ENCODE measurements around the gene ABLIM1. TPM values are rescaled to one million over a fixed set of nuclear protein-coding genes. Genes with fewer than 3 reads are reported as not detected.

ABLIM1 gene
- total RNA-seq, 1 experiment from 2014 or later = 274 TPM

DNA sequence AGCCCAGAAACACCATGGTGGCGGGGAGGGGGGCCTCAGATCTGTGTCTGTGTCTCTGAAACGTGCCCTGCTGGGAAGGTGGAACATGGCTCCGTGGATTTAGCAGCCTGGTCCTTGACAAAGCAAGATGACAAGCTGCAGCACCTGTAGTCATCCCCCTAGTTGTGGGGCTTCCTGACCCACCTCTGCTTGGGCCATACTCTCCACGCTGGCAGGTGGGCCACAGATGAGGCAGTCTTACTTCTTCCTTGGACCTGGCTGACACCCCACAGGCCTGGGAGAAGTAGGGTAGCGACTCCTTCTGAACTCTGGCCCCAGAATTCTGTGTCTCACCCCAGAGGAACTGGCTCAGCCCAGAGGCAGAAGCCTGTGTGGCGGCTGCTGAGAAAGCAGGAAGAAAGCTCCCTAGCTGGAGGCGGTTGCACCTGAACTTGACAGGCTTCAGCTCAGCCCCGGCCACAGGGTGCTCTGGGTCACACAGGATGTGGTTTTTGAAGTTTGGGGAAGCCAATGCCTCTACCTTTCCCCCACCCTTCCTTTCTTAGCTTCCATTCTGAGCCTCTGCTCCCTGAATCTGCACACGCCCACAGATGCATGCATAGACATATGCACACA is 113.9 kb downstream of the ABLIM1 start:
- in situ Hi-C loops (cut with HindIII; ENCODE audit: low pct_unique_long_range_greater_than_20kb, low sequenced_read_pairs) (no loop called here), intact Hi-C loops (cut with micrococcal nuclease; ENCODE audit: unreplicated experiment) (no loop called here)
- ATAC-seq = no peak

DNA sequence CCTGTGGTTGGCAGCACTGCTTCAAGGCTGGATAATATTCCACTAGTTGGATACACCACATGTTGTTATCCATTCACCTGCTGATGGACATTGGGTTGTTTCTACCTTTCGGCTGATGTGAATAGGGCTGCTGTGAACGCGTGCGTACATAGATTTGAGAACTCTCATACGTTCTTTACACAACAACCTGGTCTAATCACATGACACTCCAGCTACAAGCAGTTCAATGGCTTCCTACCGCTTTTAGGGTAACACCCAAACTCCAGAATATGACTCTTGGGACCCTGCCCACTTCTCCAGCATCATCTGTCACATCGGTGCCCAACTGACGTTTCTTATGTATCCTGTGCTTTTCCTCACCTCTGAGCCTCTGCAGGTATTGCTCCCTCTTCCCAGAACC is 114.6 kb downstream of the ABLIM1 start:
- ChIA-PET POLR2A (no interaction called here), CTCF (no interaction called here)
- DNase-seq (ENCODE audit: low read depth, low spot score) (no peak), ATAC-seq (no peak)
- BruUV-seq (replicated peaks) = TSS peak; percentile 34
- no peaks in the 10 kb centered on the region for H3K27me3 ChIP-seq (ENCODE audit: control insufficient read depth, insufficient read depth, low read length)
- H3K4me3 ChIP-seq (ENCODE audit: low read depth in 2 of 2, low read length in 2 of 2) = no peak overlapping the region
- TF ChIP-seq CTCF (IDR thresholded peaks at IDR 0.05) (no peak), POLR2AphosphoS5 (IDR thresholded peaks at IDR 0.05; ENCODE audit: low read depth, low read length) (no peak; the same call in 1 of the 2 replicates), REST (IDR thresholded peaks at IDR 0.05; ENCODE audit: insufficient read depth in 1 of 2, low read depth in 2 of 2, low read length in 1 of 2) (no peak), SIN3A (IDR thresholded peaks at IDR 0.05; ENCODE audit: borderline replicate concordance, insufficient read depth, low read depth, low read length) (no peak), TCF7L2 (IDR thresholded peaks at IDR 0.05; ENCODE audit: low read depth, low read length) (no peak)
- intact Hi-C loops (cut with micrococcal nuclease; ENCODE audit: unreplicated experiment) = no loop called here
- in situ Hi-C loops (cut with HindIII; ENCODE audit: low pct_unique_long_range_greater_than_20kb, low sequenced_read_pairs) = no loop called here
- no peaks in the 10 kb centered on the region; the same call in 1 of the 2 replicates for H3K4me1 ChIP-seq (ENCODE audit: control insufficient read depth, insufficient read depth, low read length)
- peaks cover 8% of the 10 kb centered on the region for H3K36me3 ChIP-seq (ENCODE audit: control insufficient read depth, insufficient read depth, low read length)
- H3K27ac ChIP-seq (ENCODE audit: low read length) = no peak overlapping the region
- no peaks in the 10 kb centered on the region for H3K9me3 ChIP-seq (ENCODE audit: control insufficient read depth, insufficient read depth, low read depth, low read length)

More for the DNA sequence above, 113.9 kb downstream of the ABLIM1 start:
- Histone ChIP-seq H3K36me3 (ENCODE audit: control insufficient read depth, insufficient read depth, low read length) (peaks cover 8% of the 10 kb centered on the region), H3K27me3 (ENCODE audit: control insufficient read depth, insufficient read depth, low read length) (no peaks in the 10 kb centered on the region), H3K4me1 (ENCODE audit: control insufficient read depth, insufficient read depth, low read length) (no peaks in the 10 kb centered on the region; the same call in 1 of the 2 replicates), H3K9me3 (ENCODE audit: control insufficient read depth, insufficient read depth, low read depth, low read length) (no peaks in the 10 kb centered on the region), H3K4me3 (ENCODE audit: low read depth in 2 of 2, low read length in 2 of 2) (no peak overlapping the region), H3K27ac (ENCODE audit: low read length) (no peak overlapping the region)
- TF ChIP-seq CTCF (IDR thresholded peaks at IDR 0.05) = no peak
- no peak for TF ChIP-seq POLR2AphosphoS5 (IDR thresholded peaks at IDR 0.05; ENCODE audit: low read depth, low read length)
- TF ChIP-seq REST (IDR thresholded peaks at IDR 0.05; ENCODE audit: insufficient read depth in 1 of 2, low read depth in 2 of 2, low read length in 1 of 2) = no peak
- no peak for TF ChIP-seq SIN3A (IDR thresholded peaks at IDR 0.05; ENCODE audit: borderline replicate concordance, insufficient read depth, low read depth, low read length)
- TF ChIP-seq TCF7L2 (IDR thresholded peaks at IDR 0.05; ENCODE audit: low read depth, low read length) = no peak
- ChIA-PET POLR2A (no interaction called here), CTCF (interaction anchor here (0.6 kb wide), 1 partner anchor 90 kb away, joined by 8 read pairs; no protein-coding TSS in a partner anchor)
- no TSS peak for BruUV-seq (replicated peaks)
- no peak for DNase-seq (ENCODE audit: low read depth, low spot score)

Measured in Panc1 (cell line).